ENCODE measurements around the gene LRRC61. TPM values are rescaled to one million over a fixed set of nuclear protein-coding genes. Genes with fewer than 3 reads are reported as not detected.

LRRC61 gene
- total and polyA plus RNA-seq, 11 donors = 1.8 to 9.4 (median 4.6) TPM

DNA sequence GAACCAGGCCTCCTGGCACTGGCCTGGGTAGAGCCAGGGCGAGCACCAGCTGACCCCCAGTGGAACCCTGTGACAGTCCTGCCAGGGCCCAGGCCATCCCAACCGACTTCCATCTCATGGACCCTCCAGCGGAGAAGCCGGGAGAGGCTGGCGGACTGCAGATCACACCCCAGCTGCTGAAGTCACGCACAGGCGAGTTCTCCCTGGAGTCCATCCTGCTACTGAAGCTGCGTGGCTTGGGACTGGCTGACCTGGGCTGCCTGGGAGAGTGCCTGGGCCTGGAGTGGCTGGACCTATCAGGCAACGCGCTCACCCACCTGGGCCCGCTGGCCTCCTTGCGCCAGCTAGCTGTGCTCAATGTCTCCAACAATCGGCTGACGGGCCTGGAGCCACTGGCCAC is 13.6 kb downstream of the LRRC61 start:
- Histone ChIP-seq H3K4me1 (peaks cover 0 to 24% (median 12%) of the 10 kb centered on the region in 12 donors), H3K27me3 (peaks cover 0 to 22% (median 7%) of the 10 kb centered on the region in 9 donors), H3K27ac (peak overlapping the region in 1 of 12 donors; percentile 64), H3K4me3 (no peak overlapping the region), H3K9me3 (no peaks in the 10 kb centered on the region), H3K36me3 (no peaks in the 10 kb centered on the region)
- ATAC-seq (no peak), DNase-seq (peak in 1 of 5 donors; percentile 54)
- 96 to 99% (median 97%) methylated on average over 9 to 14 of the region's 14 CpGs for WGBS, 4 donors
- intact Hi-C loops (cut with DNase I) = no loop called here
- TF ChIP-seq CTCF (IDR thresholded peaks at IDR 0.05) (no peak), POLR2A (IDR thresholded peaks at IDR 0.05) (no peak)

GRCh38 chr7:150337179-150337578 is 14.0 kb downstream of the LRRC61 start:
- H3K27ac ChIP-seq = peak overlapping the region in 1 of 12 donors; percentile 64
- TF ChIP-seq CTCF (IDR thresholded peaks at IDR 0.05) = no peak
- no peak for TF ChIP-seq POLR2A (IDR thresholded peaks at IDR 0.05)
- H3K4me1 ChIP-seq = peaks cover 0 to 27% (median 12%) of the 10 kb centered on the region in 12 donors
- no peak for ATAC-seq
- DNase-seq = peak in 1 of 5 donors; percentile 55
- no peak overlapping the region for H3K4me3 ChIP-seq
- H3K27me3 ChIP-seq = peaks cover 0 to 27% (median 7%) of the 10 kb centered on the region in 9 donors
- no peaks in the 10 kb centered on the region for H3K9me3 ChIP-seq
- intact Hi-C loops (cut with DNase I) = no loop called here
- H3K36me3 ChIP-seq = no peaks in the 10 kb centered on the region
- WGBS, 4 donors = 87 to 100% (median 94%) methylated on average over 3 to 18 of the region's 18 CpGs

- H3K36me3 ChIP-seq = no peaks in the 10 kb centered on the region
- DNase-seq = no peak
- H3K27ac ChIP-seq = peak overlapping the region in 1 of 12 donors; percentile 64
- no peak for ATAC-seq
- WGBS, 4 donors = 83 to 88% (median 86%) methylated on average over 2 to 6 of the region's 6 CpGs
- intact Hi-C loops (cut with DNase I) = no loop called here
- peaks cover 0 to 32% (median 7%) of the 10 kb centered on the region in 9 donors for H3K27me3 ChIP-seq
- peaks cover 0 to 27% (median 12%) of the 10 kb centered on the region in 12 donors for H3K4me1 ChIP-seq
- H3K9me3 ChIP-seq = no peaks in the 10 kb centered on the region
- TF ChIP-seq POLR2A (IDR thresholded peaks at IDR 0.05) (no peak), CTCF (IDR thresholded peaks at IDR 0.05) (no peak)
- H3K4me3 ChIP-seq = no peak overlapping the region
These were observed 14.5 kb downstream of the LRRC61 start for GRCh38 chr7:150337659-150338081.

GRCh38 chr7:150338166-150338829 is 15.1 kb downstream of the LRRC61 start:
- no peaks in the 10 kb centered on the region for H3K36me3 ChIP-seq
- WGBS, 4 donors = 75 to 85% (median 83%) methylated on average over 7 to 11 of the region's 11 CpGs
- H3K9me3 ChIP-seq = no peaks in the 10 kb centered on the region
- H3K27ac ChIP-seq = peak overlapping the region in 1 of 12 donors; percentile 47
- peaks cover 0 to 38% (median 7%) of the 10 kb centered on the region in 9 donors for H3K27me3 ChIP-seq
- ATAC-seq (no peak), DNase-seq (peak in 1 of 5 donors; percentile 54)
- no peak overlapping the region for H3K4me3 ChIP-seq
- intact Hi-C loops (cut with DNase I) = no loop called here
- no peak for TF ChIP-seq POLR2A (IDR thresholded peaks at IDR 0.05)
- peaks cover 0 to 27% (median 12%) of the 10 kb centered on the region in 12 donors for H3K4me1 ChIP-seq
